ENCODE data around the gene OR10D3.

OR10D3 gene

GRCh38 chr11:124170801-124171586 lies 12.2 kb upstream of the OR10D3 start:
- no peak for TF ChIP-seq CTCF (IDR thresholded peaks at IDR 0.05; ENCODE audit: poor library complexity, severe bottlenecking)
- no peak overlapping the region for H3K4me3 ChIP-seq (ENCODE audit: severe bottlenecking)
- no peaks in the 10 kb centered on the region for H3K36me3 ChIP-seq (ENCODE audit: low read depth)
- no peak overlapping the region for H3K27ac ChIP-seq (ENCODE audit: poor library complexity, severe bottlenecking)
- H3K9me3 ChIP-seq (ENCODE audit: severe bottlenecking) = no peaks in the 10 kb centered on the region
- no peaks in the 10 kb centered on the region for H3K27me3 ChIP-seq (ENCODE audit: insufficient read depth, poor library complexity, severe bottlenecking)
- no peak for ATAC-seq (ENCODE audit: low read depth)
- no peaks in the 10 kb centered on the region for H3K4me1 ChIP-seq (ENCODE audit: insufficient read depth, poor library complexity, severe bottlenecking)
- no peak for DNase-seq (ENCODE audit: low spot score)

GRCh38 chr11:124172101-124172500 lies 11.0 kb upstream of the OR10D3 start:
- TF ChIP-seq CTCF (IDR thresholded peaks at IDR 0.05; ENCODE audit: poor library complexity, severe bottlenecking) = no peak
- Histone ChIP-seq H3K27me3 (ENCODE audit: insufficient read depth, poor library complexity, severe bottlenecking) (no peaks in the 10 kb centered on the region), H3K27ac (ENCODE audit: poor library complexity, severe bottlenecking) (no peak overlapping the region), H3K9me3 (ENCODE audit: severe bottlenecking) (no peaks in the 10 kb centered on the region), H3K4me1 (ENCODE audit: insufficient read depth, poor library complexity, severe bottlenecking) (no peaks in the 10 kb centered on the region), H3K36me3 (ENCODE audit: low read depth) (no peaks in the 10 kb centered on the region), H3K4me3 (ENCODE audit: severe bottlenecking) (no peak overlapping the region)
- no peak for DNase-seq (ENCODE audit: low spot score)
- no peak for ATAC-seq (ENCODE audit: low read depth)

DNA sequence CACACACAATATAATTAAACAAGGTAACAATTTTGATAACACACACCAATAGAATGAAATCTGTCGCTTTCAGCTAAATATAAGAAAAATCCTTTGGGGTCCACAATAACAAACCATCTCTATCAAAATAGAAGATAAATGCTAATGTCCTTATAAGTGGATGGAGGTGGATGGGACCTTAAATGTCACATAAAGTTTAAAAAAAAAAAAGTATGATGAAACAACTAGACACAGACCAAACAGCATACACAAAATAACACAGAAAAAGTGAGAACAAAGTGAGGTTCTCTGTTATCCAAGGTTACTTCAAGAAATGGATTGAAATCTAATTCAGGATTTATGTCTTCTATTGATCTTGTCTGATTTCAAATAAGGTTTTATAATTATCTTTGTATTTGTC lies 10.5 kb upstream of the OR10D3 start:
- Histone ChIP-seq H3K4me3 (ENCODE audit: severe bottlenecking) (no peak overlapping the region), H3K4me1 (ENCODE audit: insufficient read depth, poor library complexity, severe bottlenecking) (no peaks in the 10 kb centered on the region), H3K27ac (ENCODE audit: poor library complexity, severe bottlenecking) (no peak overlapping the region), H3K36me3 (ENCODE audit: low read depth) (no peaks in the 10 kb centered on the region), H3K27me3 (ENCODE audit: insufficient read depth, poor library complexity, severe bottlenecking) (no peaks in the 10 kb centered on the region), H3K9me3 (ENCODE audit: severe bottlenecking) (no peaks in the 10 kb centered on the region)
- ATAC-seq (ENCODE audit: low read depth) (no peak), DNase-seq (ENCODE audit: low spot score) (no peak)
- no peak for TF ChIP-seq CTCF (IDR thresholded peaks at IDR 0.05; ENCODE audit: poor library complexity, severe bottlenecking)

- peak; percentile 92 for ATAC-seq (ENCODE audit: low read depth)
- Histone ChIP-seq H3K4me1 (ENCODE audit: insufficient read depth, poor library complexity, severe bottlenecking) (peaks cover 3% of the 10 kb centered on the region), H3K9me3 (ENCODE audit: severe bottlenecking) (no peaks in the 10 kb centered on the region), H3K27me3 (ENCODE audit: insufficient read depth, poor library complexity, severe bottlenecking) (no peaks in the 10 kb centered on the region), H3K4me3 (ENCODE audit: severe bottlenecking) (no peak overlapping the region), H3K27ac (ENCODE audit: poor library complexity, severe bottlenecking) (no peak overlapping the region), H3K36me3 (ENCODE audit: low read depth) (no peaks in the 10 kb centered on the region)
- DNase-seq (ENCODE audit: low spot score) = no peak
- no peak for TF ChIP-seq CTCF (IDR thresholded peaks at IDR 0.05; ENCODE audit: poor library complexity, severe bottlenecking)
Measured at GRCh38 chr11:124174001-124174583, 9.1 kb upstream of the OR10D3 start.

Measured in RWPE2 (cell line).